HG03039 (cell line): ENCODE data around the gene VAMP2.
A peak's percentile ranks its signal among the peaks of the same experiment; 100 is the strongest.

Experiments used
- ATAC-seq: cut with Tn5 transposase; IDR thresholded peaks from one replicate; pipeline ENCODE4 v1.9.1; 2021; ENCODE audit warnings: mild to moderate bottlenecking, moderate library complexity; ENCODE audit not compliant: unreplicated experiment

The VAMP2 gene, protein sequence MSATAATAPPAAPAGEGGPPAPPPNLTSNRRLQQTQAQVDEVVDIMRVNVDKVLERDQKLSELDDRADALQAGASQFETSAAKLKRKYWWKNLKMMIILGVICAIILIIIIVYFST

DNA sequence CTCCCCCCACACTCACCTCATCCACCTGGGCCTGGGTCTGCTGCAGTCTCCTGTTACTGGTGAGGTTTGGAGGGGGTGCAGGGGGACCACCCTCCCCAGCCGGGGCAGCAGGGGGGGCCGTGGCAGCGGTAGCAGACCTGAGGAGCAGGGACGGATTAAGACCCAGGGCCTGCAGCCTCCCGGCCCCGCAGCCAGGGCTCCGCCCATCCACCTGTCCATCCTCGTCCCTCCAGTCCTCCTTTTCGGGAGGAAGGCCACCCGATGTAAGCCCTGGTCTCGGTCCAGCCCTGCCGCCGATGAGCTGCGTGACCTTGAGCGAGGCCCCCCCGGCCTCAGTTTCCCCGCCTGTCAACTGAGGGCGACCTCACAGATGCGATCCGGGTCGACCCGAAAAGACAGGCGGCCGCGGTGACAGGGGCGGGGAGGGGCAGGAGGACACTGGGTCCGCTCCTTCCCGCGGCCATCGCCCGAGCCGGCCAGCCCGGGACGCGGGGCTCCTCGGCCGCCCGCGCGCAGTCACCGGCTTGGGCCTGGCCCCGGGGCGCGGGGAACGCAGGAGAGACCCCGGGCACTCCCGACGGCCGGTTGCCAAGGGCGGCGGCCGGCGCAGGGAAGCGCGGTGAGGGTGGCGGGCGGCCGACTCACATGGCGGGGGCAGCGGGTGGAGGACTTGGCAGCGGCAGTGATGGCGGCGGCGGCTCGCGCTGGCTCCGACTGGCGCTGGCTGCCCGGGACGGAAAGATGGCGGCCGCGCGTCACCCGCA is at the start of gene VAMP2:
Gene VAMP2, minus strand, starts transcription at position 716 of the 764 bp plus-strand sequence. Its CDS starts 69 bp downstream, at position 647.
- peak; percentile 47 for ATAC-seq

DNA sequence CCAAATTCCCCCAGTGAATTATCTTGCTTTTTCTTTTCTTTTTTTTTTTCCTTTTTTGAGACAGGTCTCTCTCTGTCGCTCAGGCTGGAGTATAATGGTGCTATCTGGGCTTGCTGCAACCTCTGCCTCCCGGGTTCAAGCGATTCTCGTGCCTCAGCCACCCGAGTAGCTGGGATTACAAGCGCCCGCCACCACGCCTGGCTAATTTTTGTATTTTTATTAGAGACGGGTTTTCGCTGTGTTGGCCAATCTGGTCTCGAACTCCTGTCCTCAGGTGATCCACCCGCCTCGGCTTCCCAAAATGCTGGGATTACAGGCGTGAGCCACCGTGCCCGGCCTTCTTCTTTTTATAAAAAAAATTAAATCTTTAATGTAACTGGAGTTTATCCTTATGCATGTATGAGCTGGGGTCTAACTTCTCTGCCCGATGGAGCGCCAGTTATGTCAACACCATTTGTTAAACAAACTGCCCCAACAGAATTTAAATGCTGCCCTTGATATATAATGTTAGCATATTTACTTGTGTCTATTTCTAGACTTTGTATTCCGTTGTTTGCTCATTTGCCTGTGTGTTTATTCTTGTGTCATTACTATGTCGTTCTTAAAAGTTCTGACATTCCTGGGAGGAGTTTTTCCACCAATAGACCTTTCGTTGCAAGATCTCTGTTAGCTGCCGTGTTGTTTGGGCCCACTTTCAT is 48.2 kb upstream of the VAMP2 start:
- no peak for ATAC-seq

DNA sequence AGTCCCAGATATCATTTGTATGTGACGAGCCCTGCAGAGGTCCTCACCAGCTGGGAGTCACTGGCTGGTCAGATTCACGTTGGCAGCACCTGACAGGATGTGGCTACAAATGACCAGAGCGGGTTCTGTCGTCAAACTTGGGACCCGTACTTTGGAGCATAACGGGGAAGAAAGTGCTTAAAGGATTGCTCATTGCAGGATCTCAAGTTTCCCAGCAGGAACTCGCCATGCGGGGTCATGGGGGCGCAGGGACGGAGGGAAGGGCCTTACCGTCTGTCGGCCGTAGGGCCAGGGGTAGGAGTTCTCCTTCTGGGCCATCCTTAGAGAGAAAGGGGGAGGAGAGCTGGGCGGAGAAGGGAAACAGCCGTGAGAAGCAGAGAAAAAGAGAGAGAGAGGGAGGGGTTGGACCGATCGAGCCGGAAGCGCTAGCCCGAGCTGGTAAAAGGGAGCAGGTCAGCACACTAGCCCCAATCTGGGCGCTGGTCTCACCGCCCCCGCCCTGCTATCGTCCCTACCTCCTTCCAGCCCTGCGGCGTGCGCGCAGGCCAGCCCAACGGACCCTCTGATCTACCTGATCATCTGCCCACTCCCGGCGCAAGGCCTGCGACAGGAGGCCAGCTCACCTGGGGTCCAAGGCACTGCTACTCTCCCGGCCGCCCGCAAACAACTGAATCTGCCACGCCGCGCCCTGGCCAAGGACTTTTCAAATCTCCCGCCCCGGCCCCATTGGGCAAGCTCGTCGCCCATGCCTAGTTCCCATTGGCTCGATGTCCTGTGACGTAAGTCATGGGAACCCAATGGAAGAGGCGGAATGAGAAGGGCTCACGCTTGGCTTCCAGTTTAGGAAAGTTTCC is 47.4 kb upstream of the VAMP2 start, which contains the start of gene AURKB:
Gene AURKB, minus strand, starts transcription at position 669 of the 854 bp plus-strand sequence. Its CDS starts 351 bp downstream, at position 318.
- ATAC-seq, result peak; percentile 74

- ATAC-seq, result no peak
Measured at GRCh38 chr17:8206536-8206935, 43.8 kb upstream of the VAMP2 start.

- ATAC-seq, result no peak
Measured at GRCh38 chr17:8204761-8205555, 42.2 kb upstream of the VAMP2 start.

GRCh38 chr17:8192070-8192815 is 29.5 kb upstream of the VAMP2 start:
- no peak for ATAC-seq

GRCh38 chr17:8190506-8190905 is 27.8 kb upstream of the VAMP2 start:
- ATAC-seq, result no peak

GRCh38 chr17:8189711-8190477 is 27.1 kb upstream of the VAMP2 start, which contains the start of gene BORCS6:
Gene BORCS6, minus strand, starts transcription at chr17:8190180. Its CDS starts 40 bp downstream, at chr17:8190140.
- ATAC-seq, result peak; percentile 40

GRCh38 chr17:8189041-8189710 is 26.4 kb upstream of the VAMP2 start:
- peak; percentile 0 for ATAC-seq

GRCh38 chr17:8188263-8188839 is 25.6 kb upstream of the VAMP2 start:
- no peak for ATAC-seq

DNA sequence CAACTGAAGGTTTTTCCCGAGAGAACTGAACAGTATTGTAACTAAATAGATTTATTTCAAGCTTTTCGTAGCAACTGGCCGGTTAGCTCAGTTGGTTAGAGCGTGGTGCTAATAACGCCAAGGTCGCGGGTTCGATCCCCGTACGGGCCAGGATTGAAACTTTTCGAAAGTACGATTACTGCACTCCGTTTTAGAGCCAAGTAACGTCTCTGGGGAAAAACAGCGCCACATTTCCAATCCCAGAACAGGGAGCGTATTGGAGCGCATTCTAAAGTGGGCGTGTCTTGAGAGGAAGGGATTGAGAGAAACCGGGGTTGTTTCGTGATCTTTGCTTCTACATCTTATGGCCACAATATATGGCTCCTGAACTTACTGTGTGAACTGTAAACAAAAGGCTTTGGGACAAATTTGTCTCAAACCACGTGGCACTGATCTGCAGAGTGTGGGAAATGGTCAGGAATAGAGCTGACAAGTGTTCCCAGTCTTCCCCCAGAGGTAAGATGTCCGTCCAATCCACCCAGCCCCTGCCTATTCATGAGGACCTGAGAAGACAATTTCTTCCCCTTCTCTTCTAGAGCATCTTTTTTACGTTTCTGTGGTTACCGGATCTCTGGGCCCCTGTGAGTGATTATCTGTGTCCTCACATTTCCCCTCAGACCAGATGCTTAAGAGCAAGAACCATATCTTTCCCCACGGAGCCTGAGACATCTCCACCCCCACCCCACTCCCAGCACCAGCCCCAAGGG is 24.9 kb upstream of the VAMP2 start:
- peak; percentile 20 for ATAC-seq

DNA sequence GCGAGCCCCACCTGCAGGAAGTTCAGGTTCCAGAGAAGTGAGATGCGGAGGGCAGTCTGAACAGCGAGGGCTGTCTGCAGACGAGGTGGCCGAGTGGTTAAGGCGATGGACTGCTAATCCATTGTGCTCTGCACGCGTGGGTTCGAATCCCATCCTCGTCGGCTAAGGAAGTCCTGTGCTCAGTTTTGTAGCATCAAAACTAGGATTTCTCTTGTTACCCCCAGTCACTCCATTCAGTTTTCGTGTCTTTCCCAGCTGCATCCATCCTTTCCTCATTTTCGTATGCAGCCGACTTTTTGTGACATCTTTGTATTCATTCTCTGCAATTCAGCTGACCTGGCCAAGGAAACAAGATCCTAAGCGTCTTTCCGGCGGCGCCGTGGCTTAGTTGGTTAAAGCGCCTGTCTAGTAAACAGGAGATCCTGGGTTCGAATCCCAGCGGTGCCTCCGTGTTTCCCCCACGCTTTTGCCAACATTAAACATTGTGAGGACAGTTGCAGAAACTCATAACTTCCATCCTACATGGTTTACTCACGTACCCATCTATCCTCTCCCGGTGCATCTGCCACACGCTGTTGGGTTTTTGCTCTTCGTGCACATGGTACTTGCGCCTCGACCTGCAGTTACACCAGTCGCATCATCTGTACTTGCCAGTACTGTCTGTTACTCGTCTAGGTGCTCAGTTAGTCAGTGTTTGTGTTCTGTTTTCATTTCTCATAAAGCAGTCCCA is 24.2 kb upstream of the VAMP2 start:
- ATAC-seq, result peak; percentile 10

GRCh38 chr17:8186446-8186786 is 23.7 kb upstream of the VAMP2 start:
- ATAC-seq, result no peak

DNA sequence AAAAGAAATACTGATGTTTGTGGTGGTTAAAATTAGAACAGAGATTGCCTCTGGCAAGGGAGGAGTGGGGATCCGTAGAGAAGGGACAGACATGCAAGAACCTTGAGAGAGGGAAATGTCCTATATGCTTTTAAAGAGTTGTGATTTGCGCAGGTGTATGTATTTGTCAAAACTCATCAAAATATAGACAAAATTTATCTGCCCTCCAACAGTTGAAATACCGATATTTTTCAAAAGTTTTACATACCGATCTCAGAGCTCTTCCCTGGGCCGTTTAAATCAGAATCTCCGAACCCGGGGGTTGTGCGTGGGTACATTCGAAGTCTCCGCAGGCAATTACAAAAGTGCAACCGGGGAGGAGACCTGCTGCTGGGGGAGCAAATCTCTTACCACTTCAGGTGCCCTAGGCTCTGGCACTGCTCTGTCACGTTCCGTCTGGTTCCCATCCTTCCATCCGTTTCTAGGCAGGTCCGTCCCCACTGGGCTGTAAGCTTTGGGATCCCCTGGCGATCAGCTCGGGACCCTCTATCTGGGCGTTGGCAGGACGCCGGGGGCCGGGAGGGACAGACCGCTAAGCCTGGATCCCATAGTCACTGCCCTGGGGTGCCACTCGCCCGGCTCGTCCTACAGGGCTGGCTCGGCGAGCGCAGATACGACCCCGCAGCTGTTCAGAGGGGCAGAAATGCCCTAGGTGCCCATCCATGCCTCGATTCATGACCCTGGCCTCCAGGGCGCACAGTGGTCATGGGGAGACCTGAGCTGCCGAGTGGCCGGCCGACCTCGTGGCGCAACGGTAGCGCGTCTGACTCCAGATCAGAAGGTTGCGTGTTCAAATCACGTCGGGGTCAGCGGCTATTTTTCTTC is 23.1 kb upstream of the VAMP2 start:
- no peak for ATAC-seq

DNA sequence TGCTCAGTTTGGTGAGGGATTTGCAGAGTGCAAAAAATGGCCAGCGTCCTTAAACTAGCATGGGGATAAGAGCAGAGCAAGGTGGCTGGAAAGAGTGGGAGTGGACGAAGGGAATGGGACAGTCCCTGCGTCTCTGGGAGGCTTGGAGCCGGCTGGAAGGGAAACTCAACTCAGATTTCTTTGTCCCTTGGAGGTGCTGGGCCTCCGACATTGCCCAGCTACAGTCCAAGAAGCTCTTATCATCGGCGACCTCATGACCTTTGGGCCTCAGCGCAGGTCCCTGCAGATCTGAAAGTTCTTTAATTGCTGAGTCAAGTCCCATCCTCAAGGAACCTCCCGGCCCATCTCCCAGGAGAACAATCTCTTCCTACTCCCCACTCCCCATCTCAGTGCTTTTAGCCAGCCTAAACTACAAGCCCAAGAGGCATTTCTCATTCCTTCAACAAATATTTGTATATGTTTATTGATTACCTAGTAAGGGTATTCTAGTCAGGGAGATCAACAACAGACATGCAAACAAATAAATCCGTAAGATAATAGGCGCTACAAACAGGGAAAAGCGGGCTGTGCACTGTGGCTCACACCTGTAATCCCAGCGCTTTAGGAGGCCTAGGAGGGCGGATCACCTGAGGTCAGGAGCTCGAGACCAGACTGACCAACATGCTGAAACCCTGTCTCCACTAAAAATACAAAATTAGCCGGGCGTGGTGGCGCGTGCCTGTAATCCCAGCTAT is 14.4 kb upstream of the VAMP2 start:
- ATAC-seq, result no peak
